Ascending aorta (tissue), 2 donors: ENCODE data around the gene LSS. TPM values are rescaled to one million over a fixed set of nuclear protein-coding genes. Genes with fewer than 3 reads are reported as not detected.
A peak's percentile ranks its signal among the peaks of the same experiment; 100 is the strongest.
"Not testable (repeated sequence)": the region's sequence is repeated elsewhere in the genome, so short reads cannot be mapped to it uniquely, and the experiment has no call there.

Experiments
- DNase-seq, 2 donors: peaks; one replicate each; pipeline ENCODE4 v3.0.0-alpha.2; 2019; ENCODE audit warnings: low spot score in 2 of 2
- H3K27ac ChIP-seq, 2 donors: fragments of 200-600 bp; sonication (generic); one replicate each; pipeline ENCODE4 v1.5.1; 2016 to 2017; ENCODE audit warnings: mild to moderate bottlenecking in 1 of 2
- H3K27me3 ChIP-seq: fragments of 200-600 bp; sonication (generic); one replicate; pipeline ENCODE4 v1.5.1; 2017
- H3K36me3 ChIP-seq, 2 donors: fragments of 200-600 bp; sonication (generic); one replicate each; pipeline ENCODE4 v1.5.1; 2016
- H3K4me1 ChIP-seq, 2 donors: fragments of 200-600 bp; sonication (generic); one replicate each; pipeline ENCODE4 v1.5.1; 2016 to 2017; ENCODE audit warnings: mild to moderate bottlenecking in 1 of 2
- H3K4me3 ChIP-seq, 2 donors: fragments of 200-600 bp; sonication (generic); one replicate each; pipeline ENCODE4 v1.5.1; 2016 to 2017; ENCODE audit warnings: mild to moderate bottlenecking in 1 of 2
- H3K9me3 ChIP-seq, 2 donors: fragments of 200-600 bp; sonication (generic); one replicate each; pipeline ENCODE4 v1.5.1; 2016
- intact Hi-C: fragments of 100-400 bp; cut with DNase I; formaldehyde crosslinking; loops from one replicate; pipeline ENCODE4 v1.15.1; 2023
- total RNA-seq: library from RNA; depleted of rRNA; stranded (reverse); fragments of >200 nt; gene quantifications from one replicate; pipeline ENCODE4 v1.1.0, GENCODE V29; 2016
- TF ChIP-seq, protein P1 (sequence below), 3 experiments: fragments of 200-600 bp in 2 of 3; fragments of 450-650 bp in 1 of 3; sonication (generic) in 2 of 3; IDR thresholded peaks; one replicate each; pipeline ENCODE4 v1.5.1; 2016 to 2019; ENCODE audit warnings: antibody characterized with exemption in 3 of 3, mild to moderate bottlenecking in 1 of 3, moderate library complexity in 1 of 3

Gene LSS
- total RNA-seq, 1 donor from 2014 or later = 49.4 TPM

DNA sequence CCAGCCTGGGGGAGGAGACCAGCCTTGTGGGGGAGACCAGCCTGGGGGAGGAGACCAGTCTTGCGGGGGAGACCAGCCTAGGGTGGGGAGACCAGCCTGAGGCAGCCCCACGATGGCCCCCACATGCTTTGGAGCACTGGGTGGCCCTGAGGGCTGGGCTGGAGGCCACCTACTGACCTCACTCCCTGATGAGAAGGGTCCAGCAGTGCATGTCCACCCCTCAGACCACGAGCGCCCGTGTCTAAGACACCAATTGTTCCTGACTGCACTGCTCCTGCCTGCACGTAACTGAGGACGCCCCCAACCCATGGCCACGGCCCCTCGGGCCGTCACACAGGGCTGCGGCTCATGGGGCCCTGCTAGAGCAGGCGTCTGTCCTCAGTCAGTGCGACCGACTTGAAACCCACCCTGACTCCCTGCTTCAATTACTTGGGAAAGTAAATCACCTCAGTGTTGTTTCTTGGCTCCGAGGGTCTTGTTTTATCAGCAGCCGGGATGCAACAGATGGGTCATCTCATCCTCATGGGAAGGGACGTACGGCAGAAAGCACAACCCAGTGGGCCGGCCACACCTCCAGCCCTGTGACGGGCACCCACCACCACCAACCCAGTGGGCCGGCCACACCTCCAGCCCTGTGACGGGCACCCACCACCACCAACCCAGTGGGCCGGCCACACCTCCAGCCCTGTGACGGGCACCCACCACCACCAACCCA, 44.5 kb downstream of the LSS start, which contains the start of gene SPATC1L:
SPATC1L (minus strand) TSS at position 550 of the 715 bp plus-strand sequence. CDS start 1,643 bp downstream, outside the sequence.
- Histone ChIP-seq H3K27me3 (no peaks in the 10 kb centered on the region), H3K4me1 (peaks cover 0 to 2% of the 10 kb centered on the region in 2 donors), H3K27ac (peak within 1 kb of the TSS; percentile 40 to 85), H3K36me3 (peaks cover 0 to 8% of the 10 kb centered on the region in 2 donors), H3K9me3 (no peaks in the 10 kb centered on the region), H3K4me3 (peak within 1 kb of the TSS; percentile 42 to 84)
- intact Hi-C loops = no loop called here
- DNase-seq = peak in 1 of 2 donors; percentile 69
- TF ChIP-seq, protein P1, sequence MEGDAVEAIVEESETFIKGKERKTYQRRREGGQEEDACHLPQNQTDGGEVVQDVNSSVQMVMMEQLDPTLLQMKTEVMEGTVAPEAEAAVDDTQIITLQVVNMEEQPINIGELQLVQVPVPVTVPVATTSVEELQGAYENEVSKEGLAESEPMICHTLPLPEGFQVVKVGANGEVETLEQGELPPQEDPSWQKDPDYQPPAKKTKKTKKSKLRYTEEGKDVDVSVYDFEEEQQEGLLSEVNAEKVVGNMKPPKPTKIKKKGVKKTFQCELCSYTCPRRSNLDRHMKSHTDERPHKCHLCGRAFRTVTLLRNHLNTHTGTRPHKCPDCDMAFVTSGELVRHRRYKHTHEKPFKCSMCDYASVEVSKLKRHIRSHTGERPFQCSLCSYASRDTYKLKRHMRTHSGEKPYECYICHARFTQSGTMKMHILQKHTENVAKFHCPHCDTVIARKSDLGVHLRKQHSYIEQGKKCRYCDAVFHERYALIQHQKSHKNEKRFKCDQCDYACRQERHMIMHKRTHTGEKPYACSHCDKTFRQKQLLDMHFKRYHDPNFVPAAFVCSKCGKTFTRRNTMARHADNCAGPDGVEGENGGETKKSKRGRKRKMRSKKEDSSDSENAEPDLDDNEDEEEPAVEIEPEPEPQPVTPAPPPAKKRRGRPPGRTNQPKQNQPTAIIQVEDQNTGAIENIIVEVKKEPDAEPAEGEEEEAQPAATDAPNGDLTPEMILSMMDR (IDR thresholded peaks at IDR 0.05) = no peak

GRCh38 chr21:46183337-46183909, 45.2 kb downstream of the LSS start:
- H3K27me3 ChIP-seq, H3K4me1 ChIP-seq, H3K27ac ChIP-seq, intact Hi-C loops, H3K9me3 ChIP-seq, DNase-seq, H3K36me3 ChIP-seq: not testable (repeated sequence)
- H3K4me3 ChIP-seq = peak overlapping the region in 1 of 2 donors; percentile 77

- Histone ChIP-seq H3K36me3 (no peaks in the 10 kb centered on the region), H3K27me3 (no peaks in the 10 kb centered on the region), H3K9me3 (no peaks in the 10 kb centered on the region), H3K27ac (no peak overlapping the region), H3K4me1 (no peaks in the 10 kb centered on the region), H3K4me3 (no peak overlapping the region)
- TF ChIP-seq, protein P1 (IDR thresholded peaks at IDR 0.05) = no peak
- peak in 1 of 2 donors; percentile 65 for DNase-seq
- intact Hi-C loops = no loop called here
Observed at GRCh38 chr21:46182548-46183336, 45.8 kb downstream of the LSS start.

DNA sequence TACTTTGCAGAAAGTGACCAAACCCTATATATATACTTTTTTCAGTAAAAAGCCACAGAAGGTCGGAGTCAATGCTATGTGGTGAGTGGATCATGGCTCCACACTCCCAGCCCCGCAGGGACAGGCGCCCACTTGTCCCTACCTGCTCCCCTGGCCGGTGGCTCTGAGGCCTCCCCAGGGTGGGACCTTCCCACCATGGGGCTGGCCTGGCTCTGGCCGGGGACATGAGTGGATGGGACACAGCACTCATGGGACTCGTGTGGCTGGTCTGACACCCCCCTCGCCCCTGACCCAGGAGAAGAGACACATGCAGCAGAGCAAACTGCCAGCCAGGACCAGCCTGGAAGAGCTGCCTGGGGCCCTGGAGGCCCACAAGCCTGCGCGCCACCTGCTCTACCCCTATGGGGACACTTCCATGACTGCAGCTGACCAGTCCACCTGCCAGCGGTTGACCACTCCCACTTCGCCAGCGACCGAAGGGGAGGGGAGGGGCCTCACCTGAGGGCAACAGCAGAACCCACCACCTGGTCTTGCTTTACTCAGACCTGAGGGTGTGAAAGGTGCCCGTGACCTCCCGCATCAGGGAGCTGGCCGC, 46.5 kb downstream of the LSS start:
- no peak overlapping the region for H3K27ac ChIP-seq

GRCh38 chr21:46181436-46181835, 47.1 kb downstream of the LSS start:
- H3K4me1 ChIP-seq = no peaks in the 10 kb centered on the region
- no peak overlapping the region for H3K27ac ChIP-seq
- no peaks in the 10 kb centered on the region for H3K36me3 ChIP-seq
- no peaks in the 10 kb centered on the region for H3K9me3 ChIP-seq
- DNase-seq = no peak
- no peaks in the 10 kb centered on the region for H3K27me3 ChIP-seq
- H3K4me3 ChIP-seq = no peak overlapping the region
- intact Hi-C loops = no loop called here
- TF ChIP-seq, protein P1 (IDR thresholded peaks at IDR 0.05) = no peak

More for the DNA sequence above, 46.5 kb downstream of the LSS start:
- TF ChIP-seq, protein P1 (IDR thresholded peaks at IDR 0.05) = no peak
- peak in 1 of 2 donors; percentile 62 for DNase-seq
- no peaks in the 10 kb centered on the region for H3K27me3 ChIP-seq
- no peak overlapping the region for H3K4me3 ChIP-seq
- H3K36me3 ChIP-seq = no peaks in the 10 kb centered on the region
- H3K4me1 ChIP-seq = no peaks in the 10 kb centered on the region
- intact Hi-C loops = no loop called here
- H3K9me3 ChIP-seq = no peaks in the 10 kb centered on the region
